ENCODE measurements around the gene MYBBP1A.

MYBBP1A gene

GRCh38 chr17:4499431-4500190 is 55.6 kb downstream of the MYBBP1A start:
- no peak for FAIRE-seq

GRCh38 chr17:4498461-4499397 is 56.5 kb downstream of the MYBBP1A start, which contains the start of gene SPNS2:
SPNS2 (plus strand) TSS chr17:4498881; CDS start chr17:4499048, 167 bp downstream.
- FAIRE-seq = no peak

- no peak for FAIRE-seq
These were observed 57.9 kb downstream of the MYBBP1A start for GRCh38 chr17:4497101-4497824.

- FAIRE-seq = no peak
These were observed 62.2 kb downstream of the MYBBP1A start for GRCh38 chr17:4492721-4493561.

GRCh38 chr17:4490637-4491061 is 64.5 kb downstream of the MYBBP1A start:
- no peak for FAIRE-seq

GRCh38 chr17:4490109-4490591 is 65.0 kb downstream of the MYBBP1A start:
- no peak for FAIRE-seq

- FAIRE-seq = no peak
These were observed 66.1 kb downstream of the MYBBP1A start for GRCh38 chr17:4488989-4489595.

Data from G401.6 (cell line).